ENCODE measurements around the gene STK39. TPM values are rescaled to one million over a fixed set of nuclear protein-coding genes. Genes with fewer than 3 reads are reported as not detected.

Gene STK39
- total RNA-seq, 2 experiments from 2014 or later, result 17.7 to 41.1 TPM

DNA sequence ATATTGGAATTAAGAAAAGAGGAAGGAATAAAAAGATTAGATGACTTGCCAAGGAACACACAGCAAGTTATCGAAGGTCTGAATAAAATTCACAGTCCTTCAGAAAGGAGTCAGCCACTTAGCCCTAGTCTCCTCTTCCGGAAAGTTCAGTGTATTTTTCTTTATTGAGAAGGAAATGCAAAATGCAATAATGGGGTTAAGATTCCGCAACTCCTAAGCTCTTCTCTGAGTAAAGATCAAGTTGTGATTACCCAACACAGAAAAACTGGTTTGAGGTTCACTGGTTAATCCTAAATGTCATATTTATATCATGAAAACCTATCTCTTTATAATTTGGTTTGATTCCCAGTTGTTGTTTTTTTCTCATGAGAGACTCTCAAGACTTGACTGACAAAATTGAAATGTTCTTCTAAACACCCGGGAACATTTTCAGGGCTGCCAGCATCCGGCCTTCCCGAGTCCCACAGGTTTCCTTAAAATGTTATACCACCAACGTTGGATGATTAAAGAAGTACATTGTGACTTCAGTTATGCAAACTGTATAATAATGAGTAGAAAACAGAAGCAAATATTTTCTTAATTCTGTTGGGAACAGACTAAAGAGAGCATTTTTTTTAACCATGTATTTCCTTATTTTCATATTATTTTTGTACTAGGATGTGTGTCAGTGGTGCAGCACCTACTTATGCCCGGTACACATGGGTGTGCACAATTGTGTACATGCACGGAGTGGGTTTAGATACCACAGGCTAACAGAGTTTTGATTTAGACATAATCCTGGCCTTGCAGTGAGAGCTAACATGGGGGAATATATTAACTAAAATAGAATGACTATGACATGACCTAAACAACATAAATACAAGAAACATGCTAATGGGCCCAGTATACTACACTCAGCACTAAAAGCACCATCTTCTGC, 100.2 kb downstream of the STK39 start:
- DNase-seq (ENCODE audit: low spot score), result no peak
- Histone ChIP-seq H3K27ac (ENCODE audit: low read depth, low read length, poor library complexity, severe bottlenecking) (no peak overlapping the region), H3K9me3 (ENCODE audit: low read length) (no peaks in the 10 kb centered on the region), H3K9me2 (ENCODE audit: insufficient read depth, low read length) (no peaks in the 10 kb centered on the region), H3K4me3 (ENCODE audit: low read depth, low read length, poor library complexity, severe bottlenecking) (no peak overlapping the region), H3K4me1 (ENCODE audit: insufficient read depth, low read length, poor library complexity, severe bottlenecking) (no peaks in the 10 kb centered on the region), H3K36me3 (ENCODE audit: insufficient read depth, low read length) (no peaks in the 10 kb centered on the region), H3K79me2 (ENCODE audit: insufficient read depth, low read depth, low read length) (no peaks in the 10 kb centered on the region), H3K4me2 (ENCODE audit: low read length) (no peak overlapping the region), H4K20me1 (ENCODE audit: insufficient read depth, low read length) (no peaks in the 10 kb centered on the region), H2AFZ (ENCODE audit: low read length) (no peak overlapping the region)
- intact Hi-C loops (cut with micrococcal nuclease; ENCODE audit: unreplicated experiment), result no loop called here
- no peak for TF ChIP-seq EZH2phosphoT487 (IDR thresholded peaks at IDR 0.05; ENCODE audit: borderline replicate concordance, low read depth, low read length)
- BruUV-seq (replicated peaks), result no TSS peak
- ChIA-PET CTCF (ENCODE audit: unreplicated experiment) (interaction anchor here (0.5 kb wide), 1 partner anchor 8 kb away, joined by 3 read pairs; no protein-coding TSS in a partner anchor), POLR2A (no interaction called here)

DNA sequence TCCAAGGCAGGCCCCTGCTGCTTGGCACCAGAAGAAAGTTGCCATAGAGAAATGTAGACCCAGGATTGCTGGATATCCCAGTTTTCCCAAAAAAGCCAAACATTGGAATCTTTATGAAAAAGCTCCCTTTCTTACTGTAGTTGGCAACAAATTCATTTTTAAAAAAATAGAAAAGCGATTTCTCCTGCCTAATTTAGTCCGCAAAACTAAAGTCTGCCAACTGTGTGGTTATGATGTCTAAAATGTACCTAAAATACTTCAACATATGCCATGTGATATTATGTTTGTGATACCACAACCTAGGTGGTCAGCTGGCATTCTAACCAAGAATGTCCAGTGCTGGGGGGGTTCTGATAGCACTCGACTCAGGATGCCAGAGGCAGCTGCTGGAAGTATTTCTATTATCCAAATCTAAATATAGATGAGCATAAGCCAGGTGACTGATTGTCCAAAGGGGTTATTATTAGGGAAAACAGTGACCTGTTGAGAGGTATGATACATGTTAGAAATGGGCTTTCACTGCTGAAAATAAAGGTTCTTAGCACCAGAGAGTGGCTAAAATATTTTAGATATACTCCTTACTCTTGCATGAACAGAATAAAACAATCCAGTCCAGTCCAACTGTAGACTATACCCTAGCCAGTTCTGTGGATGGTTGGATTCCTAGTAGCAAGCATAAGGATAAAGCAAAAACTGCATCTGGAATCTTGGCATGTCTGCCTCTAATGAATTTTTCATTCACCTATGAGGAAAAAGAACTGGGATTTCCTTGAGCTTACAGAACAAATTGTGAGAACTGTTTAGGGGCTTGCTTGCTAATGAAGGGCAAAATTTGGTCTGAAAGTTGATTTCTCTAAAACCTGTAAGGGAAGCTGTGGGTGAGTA, 101.7 kb downstream of the STK39 start:
- Histone ChIP-seq H3K9me3 (ENCODE audit: low read length) (no peaks in the 10 kb centered on the region), H3K9me2 (ENCODE audit: insufficient read depth, low read length) (no peaks in the 10 kb centered on the region), H4K20me1 (ENCODE audit: insufficient read depth, low read length) (no peaks in the 10 kb centered on the region), H3K4me1 (ENCODE audit: insufficient read depth, low read length, poor library complexity, severe bottlenecking) (no peaks in the 10 kb centered on the region), H3K36me3 (ENCODE audit: insufficient read depth, low read length) (no peaks in the 10 kb centered on the region), H3K4me2 (ENCODE audit: low read length) (no peak overlapping the region), H3K79me2 (ENCODE audit: insufficient read depth, low read depth, low read length) (no peaks in the 10 kb centered on the region), H3K27ac (ENCODE audit: low read depth, low read length, poor library complexity, severe bottlenecking) (no peak overlapping the region), H2AFZ (ENCODE audit: low read length) (no peak overlapping the region), H3K4me3 (ENCODE audit: low read depth, low read length, poor library complexity, severe bottlenecking) (no peak overlapping the region)
- ChIA-PET POLR2A (interaction anchor here (0.6 to 1.0 kb wide), 4 partner anchors 10 to 296 kb away, joined by 3 to 5 read pairs (median 4); no protein-coding TSS in a partner anchor), CTCF (ENCODE audit: unreplicated experiment) (no interaction called here)
- intact Hi-C loops (cut with micrococcal nuclease; ENCODE audit: unreplicated experiment), result no loop called here
- no peak for DNase-seq (ENCODE audit: low spot score)
- TF ChIP-seq, protein P1, sequence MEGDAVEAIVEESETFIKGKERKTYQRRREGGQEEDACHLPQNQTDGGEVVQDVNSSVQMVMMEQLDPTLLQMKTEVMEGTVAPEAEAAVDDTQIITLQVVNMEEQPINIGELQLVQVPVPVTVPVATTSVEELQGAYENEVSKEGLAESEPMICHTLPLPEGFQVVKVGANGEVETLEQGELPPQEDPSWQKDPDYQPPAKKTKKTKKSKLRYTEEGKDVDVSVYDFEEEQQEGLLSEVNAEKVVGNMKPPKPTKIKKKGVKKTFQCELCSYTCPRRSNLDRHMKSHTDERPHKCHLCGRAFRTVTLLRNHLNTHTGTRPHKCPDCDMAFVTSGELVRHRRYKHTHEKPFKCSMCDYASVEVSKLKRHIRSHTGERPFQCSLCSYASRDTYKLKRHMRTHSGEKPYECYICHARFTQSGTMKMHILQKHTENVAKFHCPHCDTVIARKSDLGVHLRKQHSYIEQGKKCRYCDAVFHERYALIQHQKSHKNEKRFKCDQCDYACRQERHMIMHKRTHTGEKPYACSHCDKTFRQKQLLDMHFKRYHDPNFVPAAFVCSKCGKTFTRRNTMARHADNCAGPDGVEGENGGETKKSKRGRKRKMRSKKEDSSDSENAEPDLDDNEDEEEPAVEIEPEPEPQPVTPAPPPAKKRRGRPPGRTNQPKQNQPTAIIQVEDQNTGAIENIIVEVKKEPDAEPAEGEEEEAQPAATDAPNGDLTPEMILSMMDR (conservative IDR thresholded peaks at IDR 0.05; ENCODE audit: low read length), result no peak
- TF ChIP-seq EZH2phosphoT487 (IDR thresholded peaks at IDR 0.05; ENCODE audit: borderline replicate concordance, low read depth, low read length), result no peak
- BruUV-seq (replicated peaks), result no TSS peak

DNA sequence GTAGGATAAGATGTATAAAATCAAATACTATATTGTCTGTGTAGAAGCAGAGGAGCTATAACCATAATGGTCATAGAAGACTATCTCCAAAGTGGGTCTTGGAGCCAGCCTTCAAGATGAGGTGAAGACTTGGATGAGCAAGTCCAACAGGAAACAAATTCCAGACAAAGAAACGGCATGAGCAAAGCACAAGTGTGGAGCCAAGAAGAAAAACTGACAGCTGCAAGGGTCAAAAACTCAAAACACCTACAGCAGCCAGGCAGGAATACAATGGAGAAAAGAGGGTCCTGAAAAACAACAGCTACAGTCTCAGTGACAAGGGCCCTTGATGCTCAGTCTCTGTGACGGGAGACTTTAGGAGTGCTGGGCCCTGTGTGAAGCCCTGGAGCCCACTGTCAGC, 102.4 kb downstream of the STK39 start:
- POLR2A ChIA-PET, result interaction anchor here (0.5 to 1.0 kb wide), 5 partner anchors 11 to 297 kb away, joined by 3 to 5 read pairs (median 4); no protein-coding TSS in a partner anchor
- intact Hi-C loops (cut with micrococcal nuclease; ENCODE audit: unreplicated experiment), result no loop called here
- CTCF ChIA-PET (ENCODE audit: unreplicated experiment), result no interaction called here

More for the DNA sequence above, 102.4 kb downstream of the STK39 start:
- Histone ChIP-seq H3K4me2 (ENCODE audit: low read length) (no peak overlapping the region), H3K36me3 (ENCODE audit: insufficient read depth, low read length) (peaks cover 4% of the 10 kb centered on the region; the same call in 1 of the 2 replicates), H3K79me2 (ENCODE audit: insufficient read depth, low read depth, low read length) (no peaks in the 10 kb centered on the region), H3K27ac (ENCODE audit: low read depth, low read length, poor library complexity, severe bottlenecking) (no peak overlapping the region), H3K9me2 (ENCODE audit: insufficient read depth, low read length) (no peaks in the 10 kb centered on the region), H3K4me3 (ENCODE audit: low read depth, low read length, poor library complexity, severe bottlenecking) (no peak overlapping the region), H2AFZ (ENCODE audit: low read length) (no peak overlapping the region), H3K9me3 (ENCODE audit: low read length) (no peaks in the 10 kb centered on the region), H3K4me1 (ENCODE audit: insufficient read depth, low read length, poor library complexity, severe bottlenecking) (no peaks in the 10 kb centered on the region), H4K20me1 (ENCODE audit: insufficient read depth, low read length) (no peaks in the 10 kb centered on the region)
- no TSS peak for BruUV-seq (replicated peaks)
- TF ChIP-seq EZH2phosphoT487 (IDR thresholded peaks at IDR 0.05; ENCODE audit: borderline replicate concordance, low read depth, low read length), result no peak
- TF ChIP-seq, protein P1 (conservative IDR thresholded peaks at IDR 0.05; ENCODE audit: low read length), result no peak
- DNase-seq (ENCODE audit: low spot score), result no peak
